Skin epidermis (tissue), 12 donors: Measurements from ENCODE around the gene CLHC1.
A peak's percentile ranks its signal among the peaks of the same experiment; 100 is the strongest.
"Not testable (repeated sequence)": the region's sequence is repeated elsewhere in the genome, so short reads cannot be mapped to it uniquely, and the experiment has no call there.

Source experiments
- H3K27ac ChIP-seq, 21 experiments: fragments of 200-600 bp; sonication (generic) in 11 of 21; one replicate each; pipeline ENCODE4 v1.5.0; 2020; ENCODE audit warnings: mild to moderate bottlenecking in 3 of 21, inconsistent platforms in 2 of 21, moderate library complexity in 2 of 21
- H3K4me3 ChIP-seq, 7 experiments: fragments of 200-600 bp; sonication (generic) in 2 of 7; one replicate each; pipeline ENCODE4 v1.5.0; 2020; ENCODE audit warnings: inconsistent platforms in 2 of 7, mild to moderate bottlenecking in 2 of 7, moderate library complexity in 1 of 7

Gene CLHC1

GRCh38 chr2:55141572-55142413, 90.3 kb downstream of the CLHC1 start:
- peak overlapping the region in 7 of 21 experiments; percentile 32 to 66 (median 49) for H3K27ac ChIP-seq
- no peak overlapping the region for H3K4me3 ChIP-seq

GRCh38 chr2:55140316-55141219, 91.5 kb downstream of the CLHC1 start:
- Histone ChIP-seq H3K4me3 (no peak overlapping the region), H3K27ac (peak overlapping the region in 7 of 21 experiments; percentile 7 to 66 (median 41))

- Histone ChIP-seq H3K27ac (peak overlapping the region in 2 of 21 experiments; percentile 15 to 45), H3K4me3 (no peak overlapping the region)
Observed at GRCh38 chr2:55139305-55139704, 92.8 kb downstream of the CLHC1 start.

GRCh38 chr2:55138882-55139229, 93.2 kb downstream of the CLHC1 start:
- Histone ChIP-seq H3K27ac (peak overlapping the region in 1 of 21 experiments; percentile 31), H3K4me3 (no peak overlapping the region)

- no peak overlapping the region for H3K4me3 ChIP-seq
- peak overlapping the region in 4 of 21 experiments; percentile 2 to 74 (median 16) for H3K27ac ChIP-seq
Observed at GRCh38 chr2:55138014-55138881, 93.8 kb downstream of the CLHC1 start.

GRCh38 chr2:55137024-55137958, 94.8 kb downstream of the CLHC1 start:
- Histone ChIP-seq H3K4me3 (no peak overlapping the region), H3K27ac (peak overlapping the region in 8 of 21 experiments; percentile 2 to 74 (median 20))

- H3K27ac ChIP-seq, result peak overlapping the region in 3 of 21 experiments; percentile 1 to 23 (median 8)
- no peak overlapping the region for H3K4me3 ChIP-seq
Observed at GRCh38 chr2:55136138-55136541, 96.0 kb downstream of the CLHC1 start.

GRCh38 chr2:55135491-55135890, 96.6 kb downstream of the CLHC1 start:
- Histone ChIP-seq H3K4me3 (no peak overlapping the region), H3K27ac (no peak overlapping the region)

GRCh38 chr2:55134316-55134706, 97.8 kb downstream of the CLHC1 start:
- Histone ChIP-seq H3K4me3 (peak overlapping the region in 2 of 7 experiments; percentile 22 to 28), H3K27ac (peak overlapping the region in 20 of 21 experiments; percentile 59 to 90 (median 77))

- Histone ChIP-seq H3K4me3 (peak overlapping the region; percentile 15 to 33 (median 21)), H3K27ac (peak overlapping the region in 20 of 21 experiments; percentile 59 to 90 (median 77))
Observed at GRCh38 chr2:55133467-55134315, 98.4 kb downstream of the CLHC1 start.

- Histone ChIP-seq H3K27ac (no peak overlapping the region), H3K4me3 (no peak overlapping the region)
Observed at GRCh38 chr2:55130849-55131248, 101.2 kb downstream of the CLHC1 start.

GRCh38 chr2:55126643-55127042, 105.5 kb downstream of the CLHC1 start:
- not testable (repeated sequence) for H3K4me3 ChIP-seq, H3K27ac ChIP-seq
